ENCODE results near the gene THOC2.
A peak's percentile ranks its signal among the peaks of the same experiment; 100 is the strongest.
"Not testable (repeated sequence)": the region's sequence is repeated elsewhere in the genome, so short reads cannot be mapped to it uniquely, and the experiment has no call there.

Gene THOC2

GRCh38 chrX:123732670-123733363 is at the start of gene THOC2:
Gene THOC2, minus strand, starts transcription at chrX:123733052. Its CDS starts 30 bp downstream, at chrX:123733022.
- peak; percentile 55 for DNase-seq (ENCODE audit: low read depth)
- peak; percentile 28 for TF ChIP-seq CTCF (IDR thresholded peaks at IDR 0.05; ENCODE audit: control insufficient read depth, extremely low read depth, insufficient read depth)
- peak within 1 kb of the TSS; percentile 93 for H3K4me3 ChIP-seq (ENCODE audit: low read depth, low read length)

GRCh38 chrX:123781786-123782185 is 48.9 kb upstream of the THOC2 start:
- not testable (repeated sequence) for DNase-seq (ENCODE audit: low read depth); H3K4me3 ChIP-seq (ENCODE audit: low read depth, low read length)

GRCh38 chrX:123779908-123780396 is 47.1 kb upstream of the THOC2 start:
- TF ChIP-seq CTCF (IDR thresholded peaks at IDR 0.05; ENCODE audit: control insufficient read depth, extremely low read depth, insufficient read depth) = no peak
- no peak for DNase-seq (ENCODE audit: low read depth)
- H3K4me3 ChIP-seq (ENCODE audit: low read depth, low read length) = no peak overlapping the region

- TF ChIP-seq CTCF (IDR thresholded peaks at IDR 0.05; ENCODE audit: control insufficient read depth, extremely low read depth, insufficient read depth) = no peak
- H3K4me3 ChIP-seq (ENCODE audit: low read depth, low read length) = no peak overlapping the region
- DNase-seq (ENCODE audit: low read depth) = no peak
These were observed 40.6 kb upstream of the THOC2 start for GRCh38 chrX:123773258-123773988.

GRCh38 chrX:123771449-123772064 is 38.7 kb upstream of the THOC2 start:
- DNase-seq (ENCODE audit: low read depth) = no peak
- no peak for TF ChIP-seq CTCF (IDR thresholded peaks at IDR 0.05; ENCODE audit: control insufficient read depth, extremely low read depth, insufficient read depth)
- no peak overlapping the region for H3K4me3 ChIP-seq (ENCODE audit: low read depth, low read length)

GRCh38 chrX:123764967-123765871 is 32.4 kb upstream of the THOC2 start:
- peak; percentile 66 for DNase-seq (ENCODE audit: low read depth)
- H3K4me3 ChIP-seq (ENCODE audit: low read depth, low read length) = peak overlapping the region; percentile 38
- no peak for TF ChIP-seq CTCF (IDR thresholded peaks at IDR 0.05; ENCODE audit: control insufficient read depth, extremely low read depth, insufficient read depth)

GRCh38 chrX:123759849-123760248 is 27.0 kb upstream of the THOC2 start:
- not testable (repeated sequence) for DNase-seq (ENCODE audit: low read depth); H3K4me3 ChIP-seq (ENCODE audit: low read depth, low read length)

GRCh38 chrX:123757794-123758193 is 24.9 kb upstream of the THOC2 start:
- not testable (repeated sequence) for DNase-seq (ENCODE audit: low read depth); H3K4me3 ChIP-seq (ENCODE audit: low read depth, low read length)

Data from LNCaP clone FGC (cell line).